Endothelial cell of umbilical vein (primary cell): Measurements from ENCODE around the gene SLC7A10. TPM values are rescaled to one million over a fixed set of nuclear protein-coding genes. Genes with fewer than 3 reads are reported as not detected.

Experiments
- BruUV-seq: library from RNA; stranded (reverse); fragments of 400-500 nt; replicated peaks from 2 replicates; lab custom pipeline; 2021; lab: Mats Ljungman, UMichigan
- CTCF ChIA-PET: fragments of 300-600, 350-600 bp; sonication (Branson Sonifier 250); formaldehyde crosslinking; loops from one replicate; lab custom pipeline; 2021; ENCODE audit warnings: antibody characterized with exemption, inconsistent platforms; lab: Charles Lee
- POLR2A ChIA-PET: fragments of 300-600, 350-600 bp; sonication (Branson Sonifier 250); formaldehyde crosslinking; loops from one replicate; lab custom pipeline; 2021; ENCODE audit warnings: antibody characterized with exemption, inconsistent platforms; lab: Charles Lee
- DNase-seq: peaks from one replicate; pipeline ENCODE4 v3.0.0-alpha.2; 2011; ENCODE audit warnings: low read depth, low spot score
- FAIRE-seq: peaks from 2 replicates; lab custom pipeline; 2011; peaks lifted over from hg19 to GRCh38; lab: Jason Lieb, UNC
- H2AFZ ChIP-seq: 2 replicates; pipeline ENCODE4 v1.6.0; 2012; ENCODE audit warnings: low read depth, low read length, control low read depth, inconsistent platforms
- H3K27ac ChIP-seq: 2 replicates; pipeline ENCODE4 v1.5.1; 2011; ENCODE audit warnings: low read depth, mild to moderate bottlenecking, control low read depth, low read length, moderate library complexity; ENCODE audit not compliant: insufficient read depth
- H3K27me3 ChIP-seq, 2 experiments: 2 replicates each; pipeline versions ENCODE4 v1.6.0 to v1.6.1; 2011; ENCODE audit warnings: low read length in 2 of 2, mixed read lengths in 1 of 2; ENCODE audit not compliant: control insufficient read depth in 2 of 2, insufficient read depth in 2 of 2
- H3K36me3 ChIP-seq, 2 experiments: 2 replicates in 1 of 2; 3 replicates in 1 of 2; pipeline ENCODE4 v1.5.1; 2011; ENCODE audit warnings: low read length in 2 of 2, mild to moderate bottlenecking in 1 of 2, moderate library complexity in 1 of 2; ENCODE audit not compliant: control insufficient read depth in 2 of 2, insufficient read depth in 2 of 2; ENCODE audit errors: extremely low read depth in 1 of 2
- H3K4me1 ChIP-seq: 3 replicates; pipeline ENCODE4 v1.5.1; 2011; ENCODE audit warnings: mild to moderate bottlenecking, low read length; ENCODE audit not compliant: control insufficient read depth, insufficient read depth; ENCODE audit errors: extremely low read depth
- H3K4me2 ChIP-seq: 2 replicates; pipeline ENCODE4 v1.6.1; 2011; ENCODE audit warnings: low read length, control low read depth, mixed read lengths; ENCODE audit not compliant: insufficient read depth
- H3K4me3 ChIP-seq, 3 experiments: fragments of 200-600 bp in 1 of 3; sonication (generic), shearing (Covaris generic) in 1 of 3; replicated peaks in 1 of 3; 2 replicates each; pipeline ENCODE4 v1.5.1; 2011 to 2016; ENCODE audit warnings: control low read depth in 3 of 3, low read length in 3 of 3, mild to moderate bottlenecking in 2 of 3, inconsistent platforms in 1 of 3, low read depth in 1 of 3, moderate library complexity in 1 of 3; ENCODE audit not compliant: insufficient read depth in 1 of 3
- H3K79me2 ChIP-seq: 2 replicates; pipeline ENCODE4 v1.6.0; 2012; ENCODE audit warnings: low read length, inconsistent platforms; ENCODE audit not compliant: control insufficient read depth, insufficient read depth
- H3K9ac ChIP-seq: replicated peaks from 2 replicates; pipeline ENCODE3; 2011; ENCODE audit warnings: low read length, control low read depth; ENCODE audit not compliant: insufficient read depth; ENCODE audit errors: extremely low read depth
- H3K9me1 ChIP-seq: replicated peaks from 3 replicates; pipeline ENCODE4 v1.6.0; 2011; ENCODE audit warnings: mild to moderate bottlenecking, low read length; ENCODE audit not compliant: control insufficient read depth, insufficient read depth; ENCODE audit errors: extremely low read depth
- H3K9me3 ChIP-seq: replicated peaks from 2 replicates; pipeline ENCODE4 v1.5.1; 2012; ENCODE audit warnings: low read length, inconsistent platforms; ENCODE audit not compliant: control insufficient read depth, insufficient read depth
- H4K20me1 ChIP-seq: replicated peaks from 2 replicates; pipeline ENCODE3; 2011; ENCODE audit warnings: mild to moderate bottlenecking, low read length; ENCODE audit not compliant: control insufficient read depth, insufficient read depth; ENCODE audit errors: extremely low read depth
- EZH2 ChIP-seq: IDR thresholded peaks from 2 replicates; pipeline ENCODE4 v1.6.1; 2012; ENCODE audit warnings: borderline replicate concordance, low read depth, mild to moderate bottlenecking, moderate library complexity, low read length, inconsistent platforms; ENCODE audit not compliant: severe bottlenecking
- FOS ChIP-seq: IDR thresholded peaks from 2 replicates; pipeline ENCODE4 v1.6.1; 2011; ENCODE audit warnings: mild to moderate bottlenecking, low read length, moderate library complexity, borderline replicate concordance; ENCODE audit not compliant: insufficient read depth
- GATA2 ChIP-seq: IDR thresholded peaks from 2 replicates; pipeline ENCODE4 v1.7.0; 2011; ENCODE audit warnings: low read depth, mild to moderate bottlenecking, moderate library complexity, mixed read lengths, low read length; ENCODE audit not compliant: insufficient read length, insufficient read depth
- JUN ChIP-seq: IDR thresholded peaks from 2 replicates; pipeline ENCODE4 v1.6.1; 2011; ENCODE audit warnings: borderline replicate concordance, low read depth; ENCODE audit not compliant: insufficient read length, insufficient read depth
- MYC ChIP-seq: IDR thresholded peaks from one replicate; pipeline ENCODE4 v1.6.1; 2011; ENCODE audit warnings: mild to moderate bottlenecking, low read depth, low read length
- POLR2A ChIP-seq: IDR thresholded peaks from 2 replicates; pipeline ENCODE4 v1.6.1; 2012; ENCODE audit warnings: low read depth, mild to moderate bottlenecking, control low read depth, low read length
- POLR2AphosphoS5 ChIP-seq: IDR thresholded peaks from 2 replicates; pipeline ENCODE4 v1.6.1; 2012; ENCODE audit warnings: low read depth, mild to moderate bottlenecking, control low read depth, low read length, moderate library complexity; ENCODE audit not compliant: insufficient read depth
- dilution Hi-C: fragments of 300-500 bp; cut with MboI; formaldehyde crosslinking; loops from one replicate; pipeline ENCODE4 v1.15.0; 2019; ENCODE audit warnings: low sequenced_read_pairs; ENCODE audit not compliant: extremely low pct_ligation_motif_present
- intact Hi-C: fragments of 100-400 bp; cut with micrococcal nuclease; formaldehyde crosslinking; loops from one replicate; pipeline ENCODE4 v1.10.0; 2022
- polyA plus RNA-seq, 4 experiments: library from polyadenylated mRNA; depleted of rRNA in 3 of 4; stranded (reverse) in 3 of 4; unstranded in 1 of 4; fragments of >200 nt; gene quantifications; 2 replicates each; pipeline versions ENCODE4 v1.2.1 to v1.2.3, GENCODE V29; 2011 to 2012; ENCODE audit warnings: missing spikeins in 1 of 4
- total RNA-seq: library from RNA; stranded (reverse); gene quantifications from 2 replicates; pipeline ENCODE4 v1.2.3, GENCODE V29; 2021
- TF ChIP-seq, protein P1 (sequence below): IDR thresholded peaks from 2 replicates; pipeline ENCODE4 v1.6.1; 2011; ENCODE audit not compliant: insufficient read depth, insufficient read length
- TF ChIP-seq, protein P2 (sequence below), 2 donors: IDR thresholded peaks; 1 replicate in 1 of 2; 2 replicates in 1 of 2; pipeline ENCODE4 v1.5.1; 2011; ENCODE audit warnings: low read length in 2 of 2, mild to moderate bottlenecking in 2 of 2, moderate library complexity in 2 of 2, control low read depth in 1 of 2, inconsistent platforms in 1 of 2, low read depth in 1 of 2; ENCODE audit not compliant: insufficient read depth in 1 of 2; ENCODE audit errors: extremely low read depth in 1 of 2

The SLC7A10 gene
- total and polyA plus RNA-seq, 2 donors (not counting 3 experiments of a cell fraction or from before 2014, with no cell fraction given): not detected

- POLR2A ChIA-PET: no interaction called here
- no peak for FAIRE-seq
- no peaks in the 10 kb centered on the region for H3K9me3 ChIP-seq
- dilution Hi-C loops: no loop called here
- H3K27me3 ChIP-seq: no peaks in the 10 kb centered on the region
- peaks cover 0 to 5% of the 10 kb centered on the region in 2 experiments for H3K36me3 ChIP-seq
- TF ChIP-seq GATA2 (no peak), MYC (no peak), EZH2 (no peak), JUN (no peak), POLR2AphosphoS5 (no peak), FOS (no peak), POLR2A (no peak)
- TF ChIP-seq, protein P1, sequence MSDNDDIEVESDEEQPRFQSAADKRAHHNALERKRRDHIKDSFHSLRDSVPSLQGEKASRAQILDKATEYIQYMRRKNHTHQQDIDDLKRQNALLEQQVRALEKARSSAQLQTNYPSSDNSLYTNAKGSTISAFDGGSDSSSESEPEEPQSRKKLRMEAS: no peak
- TF ChIP-seq, protein P2, sequence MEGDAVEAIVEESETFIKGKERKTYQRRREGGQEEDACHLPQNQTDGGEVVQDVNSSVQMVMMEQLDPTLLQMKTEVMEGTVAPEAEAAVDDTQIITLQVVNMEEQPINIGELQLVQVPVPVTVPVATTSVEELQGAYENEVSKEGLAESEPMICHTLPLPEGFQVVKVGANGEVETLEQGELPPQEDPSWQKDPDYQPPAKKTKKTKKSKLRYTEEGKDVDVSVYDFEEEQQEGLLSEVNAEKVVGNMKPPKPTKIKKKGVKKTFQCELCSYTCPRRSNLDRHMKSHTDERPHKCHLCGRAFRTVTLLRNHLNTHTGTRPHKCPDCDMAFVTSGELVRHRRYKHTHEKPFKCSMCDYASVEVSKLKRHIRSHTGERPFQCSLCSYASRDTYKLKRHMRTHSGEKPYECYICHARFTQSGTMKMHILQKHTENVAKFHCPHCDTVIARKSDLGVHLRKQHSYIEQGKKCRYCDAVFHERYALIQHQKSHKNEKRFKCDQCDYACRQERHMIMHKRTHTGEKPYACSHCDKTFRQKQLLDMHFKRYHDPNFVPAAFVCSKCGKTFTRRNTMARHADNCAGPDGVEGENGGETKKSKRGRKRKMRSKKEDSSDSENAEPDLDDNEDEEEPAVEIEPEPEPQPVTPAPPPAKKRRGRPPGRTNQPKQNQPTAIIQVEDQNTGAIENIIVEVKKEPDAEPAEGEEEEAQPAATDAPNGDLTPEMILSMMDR (IDR thresholded peaks at IDR 0.05; ENCODE audit: extremely low read depth in 1 of 2, insufficient read depth in 1 of 2, low read depth in 1 of 2, low read length in 2 of 2): no peak
- H4K20me1 ChIP-seq: no peaks in the 10 kb centered on the region
- BruUV-seq: no TSS peak
- H3K9me1 ChIP-seq: no peaks in the 10 kb centered on the region
- intact Hi-C loops: no loop called here
- H3K27ac ChIP-seq: no peak overlapping the region
- H3K4me3 ChIP-seq: no peak overlapping the region
- CTCF ChIA-PET: no interaction called here
- DNase-seq: no peak
- H3K4me2 ChIP-seq: no peak overlapping the region
- no peak overlapping the region for H2AFZ ChIP-seq
- H3K79me2 ChIP-seq: no peaks in the 10 kb centered on the region
- H3K9ac ChIP-seq: no peak overlapping the region
- H3K4me1 ChIP-seq: no peaks in the 10 kb centered on the region
These were observed 22.1 kb downstream of the SLC7A10 start for GRCh38 chr19:33203529-33203928.
